Stimulated activated naive CD4-positive, alpha-beta T cell (primary cell): ENCODE data around the gene FRMD8.

Experiments used
- DNase-seq, 6 experiments: peaks; one replicate each; lab custom pipeline; 2025; lab: John Stamatoyannopoulos, UW

Gene FRMD8

GRCh38 chr11:65386307-65387140, at the start of gene FRMD8:
Gene FRMD8, plus strand, starts transcription at chr11:65386637. Its CDS starts 400 bp downstream, at chr11:65387037.
- peak; percentile 75 to 90 (median 86) for DNase-seq

- no peak for DNase-seq
Observed at GRCh38 chr11:65338676-65339075, 47.8 kb upstream of the FRMD8 start.

GRCh38 chr11:65340226-65340625, 46.2 kb upstream of the FRMD8 start:
- DNase-seq, result no peak

GRCh38 chr11:65341856-65342255, 44.6 kb upstream of the FRMD8 start:
- DNase-seq, result no peak

GRCh38 chr11:65351511-65351910, 34.9 kb upstream of the FRMD8 start:
- DNase-seq, result no peak

GRCh38 chr11:65352783-65353182, 33.7 kb upstream of the FRMD8 start:
- no peak for DNase-seq

GRCh38 chr11:65353376-65353775, 33.1 kb upstream of the FRMD8 start:
- DNase-seq, result no peak

- DNase-seq, result no peak
Observed at GRCh38 chr11:65353900-65354264, 32.6 kb upstream of the FRMD8 start.

GRCh38 chr11:65354265-65355012, 32.0 kb upstream of the FRMD8 start, which contains the start of gene TIGD3:
Gene TIGD3, plus strand, starts transcription at chr11:65354751. Its CDS starts 1,058 bp downstream, at chr11:65355809.
- peak; percentile 86 to 97 (median 94) for DNase-seq

GRCh38 chr11:65355013-65355775, 31.2 kb upstream of the FRMD8 start:
- DNase-seq, result peak; percentile 37 to 74 (median 53)

GRCh38 chr11:65355776-65356393, 30.6 kb upstream of the FRMD8 start:
- DNase-seq, result no peak

- DNase-seq, result no peak
Observed at GRCh38 chr11:65356394-65356972, 30.0 kb upstream of the FRMD8 start.

GRCh38 chr11:65357856-65358356, 28.5 kb upstream of the FRMD8 start:
- DNase-seq, result no peak

- DNase-seq, result no peak
Observed at GRCh38 chr11:65362320-65362931, 24.0 kb upstream of the FRMD8 start.

GRCh38 chr11:65362966-65363365, 23.5 kb upstream of the FRMD8 start:
- no peak for DNase-seq

GRCh38 chr11:65363770-65364169, 22.7 kb upstream of the FRMD8 start:
- DNase-seq, result no peak

- peak in 5 of 6 experiments; percentile 27 to 61 (median 35) for DNase-seq
Observed at GRCh38 chr11:65366340-65366773, 20.1 kb upstream of the FRMD8 start.

GRCh38 chr11:65370659-65371049, 15.8 kb upstream of the FRMD8 start:
- no peak for DNase-seq

GRCh38 chr11:65373839-65374580, 12.4 kb upstream of the FRMD8 start:
- DNase-seq, result no peak

GRCh38 chr11:65375012-65375411, 11.4 kb upstream of the FRMD8 start:
- DNase-seq, result no peak
